GM21528 (cell line): ENCODE results near the gene GREB1L.
"Not testable (repeated sequence)": the region's sequence is repeated elsewhere in the genome, so short reads cannot be mapped to it uniquely, and the experiment has no call there.

Source experiments
- ATAC-seq: cut with Tn5 transposase; IDR thresholded peaks from one replicate; pipeline ENCODE4 v1.9.1; 2021; ENCODE audit warnings: mild to moderate bottlenecking, moderate library complexity; ENCODE audit not compliant: unreplicated experiment, low FRiP score

Gene GREB1L

GRCh38 chr18:21361307-21361880 is 119.4 kb downstream of the GREB1L start:
- ATAC-seq: no peak

- no peak for ATAC-seq
Measured at GRCh38 chr18:21362831-21363230, 120.8 kb downstream of the GREB1L start.

GRCh38 chr18:21363348-21363747 is 121.3 kb downstream of the GREB1L start:
- ATAC-seq: no peak

- no peak for ATAC-seq
Measured at GRCh38 chr18:21364471-21364870, 122.4 kb downstream of the GREB1L start.

- no peak for ATAC-seq
Measured at GRCh38 chr18:21366896-21367295, 124.9 kb downstream of the GREB1L start.

GRCh38 chr18:21369146-21369545 is 127.1 kb downstream of the GREB1L start:
- no peak for ATAC-seq

- ATAC-seq: not testable (repeated sequence)
Measured at GRCh38 chr18:21369597-21369996, 127.6 kb downstream of the GREB1L start.

- ATAC-seq: no peak
Measured at GRCh38 chr18:21383031-21383430, 141.0 kb downstream of the GREB1L start.

GRCh38 chr18:21386523-21387240 is 144.7 kb downstream of the GREB1L start:
- no peak for ATAC-seq

- ATAC-seq: no peak
Measured at GRCh38 chr18:21387886-21388285, 145.9 kb downstream of the GREB1L start.

- ATAC-seq: no peak
Measured at GRCh38 chr18:21389283-21389682, 147.3 kb downstream of the GREB1L start.

GRCh38 chr18:21389903-21390302 is 147.9 kb downstream of the GREB1L start:
- ATAC-seq: no peak

GRCh38 chr18:21391074-21391673 is 149.1 kb downstream of the GREB1L start:
- no peak for ATAC-seq

GRCh38 chr18:21393986-21394385 is 152.0 kb downstream of the GREB1L start:
- ATAC-seq: no peak

GRCh38 chr18:21398121-21398520 is 156.1 kb downstream of the GREB1L start:
- no peak for ATAC-seq

GRCh38 chr18:21402272-21402671 is 160.2 kb downstream of the GREB1L start:
- no peak for ATAC-seq

- no peak for ATAC-seq
Measured at GRCh38 chr18:21404426-21404825, 162.4 kb downstream of the GREB1L start.

GRCh38 chr18:21406116-21406515 is 164.1 kb downstream of the GREB1L start:
- no peak for ATAC-seq

- no peak for ATAC-seq
Measured at GRCh38 chr18:21408681-21409080, 166.6 kb downstream of the GREB1L start.

GRCh38 chr18:21433436-21433835 is 191.4 kb downstream of the GREB1L start:
- no peak for ATAC-seq

GRCh38 chr18:21439431-21439846 is 197.4 kb downstream of the GREB1L start:
- no peak for ATAC-seq

GRCh38 chr18:21441670-21442069 is 199.6 kb downstream of the GREB1L start:
- ATAC-seq: no peak
